ENCODE results near the gene PATJ. TPM values are rescaled to one million over a fixed set of nuclear protein-coding genes. Genes with fewer than 3 reads are reported as not detected.
"Not testable (repeated sequence)": the region's sequence is repeated elsewhere in the genome, so short reads cannot be mapped to it uniquely, and the experiment has no call there.

Gene PATJ
- total RNA-seq, 2 donors from 2014 or later, result 21.6 to 25.3 TPM

GRCh38 chr1:61727544-61727943 lies 14.7 kb upstream of the PATJ start:
- H3K4me1 Mint-ChIP-seq (ENCODE audit: low read depth), result peaks cover 26% of the 10 kb centered on the region
- ATAC-seq (replicated peaks in 1 of 2), result no peak
- no peaks in the 10 kb centered on the region for H3K9me3 Mint-ChIP-seq
- DNase-seq, result no peak
- no peaks in the 10 kb centered on the region for H3K27me3 Mint-ChIP-seq (ENCODE audit: low read depth)
- H3K4me3 Mint-ChIP-seq, result peak overlapping the region in 1 of 2 donors; percentile 60
- H3K27ac Mint-ChIP-seq, result peak overlapping the region; percentile 89
- peaks cover 4 to 8% of the 10 kb centered on the region in 2 donors for H3K36me3 Mint-ChIP-seq (ENCODE audit: insufficient read depth in 2 of 2)

- not testable (repeated sequence) for H3K9me3 Mint-ChIP-seq; ATAC-seq (replicated peaks in 1 of 2); H3K36me3 Mint-ChIP-seq (ENCODE audit: insufficient read depth in 2 of 2); H3K4me3 Mint-ChIP-seq; H3K4me1 Mint-ChIP-seq (ENCODE audit: low read depth); H3K27ac Mint-ChIP-seq; H3K27me3 Mint-ChIP-seq (ENCODE audit: low read depth); DNase-seq
These were observed 11.6 kb upstream of the PATJ start for GRCh38 chr1:61730679-61731078.

- no peaks in the 10 kb centered on the region for H3K9me3 Mint-ChIP-seq
- no peaks in the 10 kb centered on the region for H3K36me3 Mint-ChIP-seq (ENCODE audit: insufficient read depth in 2 of 2)
- H3K27me3 Mint-ChIP-seq (ENCODE audit: low read depth), result no peaks in the 10 kb centered on the region
- H3K4me3 Mint-ChIP-seq, result no peak overlapping the region
- DNase-seq, result no peak
- H3K27ac Mint-ChIP-seq, result no peak overlapping the region
- ATAC-seq (replicated peaks in 1 of 2), result no peak
- H3K4me1 Mint-ChIP-seq (ENCODE audit: low read depth), result peaks cover 7% of the 10 kb centered on the region
These were observed 9.6 kb upstream of the PATJ start for GRCh38 chr1:61732726-61733125.

GRCh38 chr1:61740751-61741700 lies 1.3 kb upstream of the PATJ start:
- Mint-ChIP-seq H3K36me3 (ENCODE audit: insufficient read depth in 2 of 2) (peaks cover 0 to 3% of the 10 kb centered on the region in 2 donors), H3K27ac (peak overlapping the region; percentile 97), H3K9me3 (no peaks in the 10 kb centered on the region), H3K4me1 (ENCODE audit: low read depth) (peaks cover 26% of the 10 kb centered on the region), H3K4me3 (peak overlapping the region; percentile 91 to 99), H3K27me3 (ENCODE audit: low read depth) (no peaks in the 10 kb centered on the region)
- DNase-seq, result no peak
- no peak for ATAC-seq (replicated peaks in 1 of 2)

GRCh38 chr1:61742620-61743430 lies 545 bp downstream of the PATJ start:
- peak; percentile 72 to 76 for ATAC-seq (replicated peaks in 1 of 2)
- Mint-ChIP-seq H3K4me3 (peak overlapping the region; percentile 73 to 75), H3K27me3 (ENCODE audit: low read depth) (no peaks in the 10 kb centered on the region), H3K4me1 (ENCODE audit: low read depth) (peaks cover 36% of the 10 kb centered on the region), H3K27ac (no peak overlapping the region), H3K9me3 (no peaks in the 10 kb centered on the region), H3K36me3 (ENCODE audit: insufficient read depth in 2 of 2) (peaks cover 0 to 3% of the 10 kb centered on the region in 2 donors)
- DNase-seq, result peak in 1 of 2 donors; percentile 58

GRCh38 chr1:61743431-61743705 lies 1.1 kb downstream of the PATJ start:
- Mint-ChIP-seq H3K27me3 (ENCODE audit: low read depth) (no peaks in the 10 kb centered on the region), H3K4me1 (ENCODE audit: low read depth) (peaks cover 36% of the 10 kb centered on the region), H3K4me3 (peak overlapping the region; percentile 73 to 75), H3K9me3 (no peaks in the 10 kb centered on the region), H3K27ac (no peak overlapping the region), H3K36me3 (ENCODE audit: insufficient read depth in 2 of 2) (peaks cover 0 to 3% of the 10 kb centered on the region in 2 donors)
- DNase-seq (no peak), ATAC-seq (replicated peaks in 1 of 2) (no peak)

GRCh38 chr1:61743716-61744580 lies 1.7 kb downstream of the PATJ start:
- Mint-ChIP-seq H3K27me3 (ENCODE audit: low read depth) (no peaks in the 10 kb centered on the region), H3K9me3 (no peaks in the 10 kb centered on the region), H3K36me3 (ENCODE audit: insufficient read depth in 2 of 2) (peaks cover 0 to 3% of the 10 kb centered on the region in 2 donors), H3K4me3 (peak overlapping the region; percentile 73 to 75), H3K4me1 (ENCODE audit: low read depth) (peaks cover 36% of the 10 kb centered on the region), H3K27ac (peak overlapping the region; percentile 35)
- ATAC-seq (replicated peaks in 1 of 2), result no peak
- DNase-seq, result no peak

- no peaks in the 10 kb centered on the region for H3K9me3 Mint-ChIP-seq
- peaks cover 0 to 3% of the 10 kb centered on the region in 2 donors for H3K36me3 Mint-ChIP-seq (ENCODE audit: insufficient read depth in 2 of 2)
- DNase-seq (no peak), ATAC-seq (replicated peaks in 1 of 2) (no peak)
- no peak overlapping the region for H3K4me3 Mint-ChIP-seq
- H3K4me1 Mint-ChIP-seq (ENCODE audit: low read depth), result peaks cover 24% of the 10 kb centered on the region
- no peaks in the 10 kb centered on the region for H3K27me3 Mint-ChIP-seq (ENCODE audit: low read depth)
- H3K27ac Mint-ChIP-seq, result peak overlapping the region; percentile 40
These were observed 4.5 kb downstream of the PATJ start for GRCh38 chr1:61746813-61747212.

GRCh38 chr1:61748566-61748965 lies 6.3 kb downstream of the PATJ start:
- no peak for ATAC-seq (replicated peaks in 1 of 2)
- no peaks in the 10 kb centered on the region for H3K9me3 Mint-ChIP-seq
- DNase-seq, result no peak
- no peak overlapping the region for H3K27ac Mint-ChIP-seq
- H3K27me3 Mint-ChIP-seq (ENCODE audit: low read depth), result no peaks in the 10 kb centered on the region
- peaks cover 21% of the 10 kb centered on the region for H3K4me1 Mint-ChIP-seq (ENCODE audit: low read depth)
- no peaks in the 10 kb centered on the region for H3K36me3 Mint-ChIP-seq (ENCODE audit: insufficient read depth in 2 of 2)
- H3K4me3 Mint-ChIP-seq, result no peak overlapping the region

GRCh38 chr1:61749574-61749973 lies 7.3 kb downstream of the PATJ start:
- H3K36me3 Mint-ChIP-seq (ENCODE audit: insufficient read depth in 2 of 2), result peaks cover 0 to under 1% of the 10 kb centered on the region in 2 donors
- H3K27ac Mint-ChIP-seq, result no peak overlapping the region
- no peak overlapping the region for H3K4me3 Mint-ChIP-seq
- no peaks in the 10 kb centered on the region for H3K27me3 Mint-ChIP-seq (ENCODE audit: low read depth)
- peaks cover 23% of the 10 kb centered on the region for H3K4me1 Mint-ChIP-seq (ENCODE audit: low read depth)
- no peak for DNase-seq
- ATAC-seq (replicated peaks in 1 of 2), result no peak
- H3K9me3 Mint-ChIP-seq, result no peaks in the 10 kb centered on the region

- Mint-ChIP-seq H3K9me3 (no peaks in the 10 kb centered on the region), H3K4me3 (no peak overlapping the region), H3K36me3 (ENCODE audit: insufficient read depth in 2 of 2) (peaks cover 0 to 3% of the 10 kb centered on the region in 2 donors), H3K27me3 (ENCODE audit: low read depth) (no peaks in the 10 kb centered on the region), H3K4me1 (ENCODE audit: low read depth) (peaks cover 17% of the 10 kb centered on the region), H3K27ac (no peak overlapping the region)
- DNase-seq (no peak), ATAC-seq (replicated peaks in 1 of 2) (no peak)
These were observed 10.7 kb downstream of the PATJ start for GRCh38 chr1:61752921-61753389.

GRCh38 chr1:61753998-61754508 lies 11.8 kb downstream of the PATJ start:
- Mint-ChIP-seq H3K4me1 (ENCODE audit: low read depth) (peaks cover 26% of the 10 kb centered on the region), H3K27me3 (ENCODE audit: low read depth) (no peaks in the 10 kb centered on the region), H3K9me3 (no peaks in the 10 kb centered on the region), H3K27ac (peak overlapping the region; percentile 52), H3K4me3 (no peak overlapping the region), H3K36me3 (ENCODE audit: insufficient read depth in 2 of 2) (peaks cover 0 to 3% of the 10 kb centered on the region in 2 donors)
- peak; percentile 55 to 79 for ATAC-seq (replicated peaks in 1 of 2)
- no peak for DNase-seq

Data from activated T-cell treated with anti-CD3 and anti-CD28 coated beads, Interleukin-2, amount 50 U/mL, for 72 hours (primary cell).